ENCODE results near the gene UACA.

DNA sequence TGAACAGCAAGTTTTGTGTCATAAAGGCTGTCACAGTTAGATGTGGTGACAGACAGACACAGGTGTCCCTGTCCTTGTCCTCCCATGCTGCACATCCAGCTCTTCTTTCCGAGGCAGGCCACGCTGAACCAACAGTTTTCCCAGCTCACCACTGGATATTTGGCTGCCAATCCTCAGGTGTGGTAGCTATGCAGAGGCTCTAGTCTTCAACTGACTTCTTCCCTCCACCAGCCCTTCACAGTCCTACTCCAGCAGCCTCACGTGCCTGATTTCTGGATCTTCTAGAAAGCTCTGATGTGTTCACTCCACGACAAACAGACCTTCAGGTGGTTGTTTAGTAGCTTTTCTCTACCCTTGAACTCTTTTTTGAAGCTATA lies 145.5 kb downstream of the UACA start:
- TF ChIP-seq, protein P1, sequence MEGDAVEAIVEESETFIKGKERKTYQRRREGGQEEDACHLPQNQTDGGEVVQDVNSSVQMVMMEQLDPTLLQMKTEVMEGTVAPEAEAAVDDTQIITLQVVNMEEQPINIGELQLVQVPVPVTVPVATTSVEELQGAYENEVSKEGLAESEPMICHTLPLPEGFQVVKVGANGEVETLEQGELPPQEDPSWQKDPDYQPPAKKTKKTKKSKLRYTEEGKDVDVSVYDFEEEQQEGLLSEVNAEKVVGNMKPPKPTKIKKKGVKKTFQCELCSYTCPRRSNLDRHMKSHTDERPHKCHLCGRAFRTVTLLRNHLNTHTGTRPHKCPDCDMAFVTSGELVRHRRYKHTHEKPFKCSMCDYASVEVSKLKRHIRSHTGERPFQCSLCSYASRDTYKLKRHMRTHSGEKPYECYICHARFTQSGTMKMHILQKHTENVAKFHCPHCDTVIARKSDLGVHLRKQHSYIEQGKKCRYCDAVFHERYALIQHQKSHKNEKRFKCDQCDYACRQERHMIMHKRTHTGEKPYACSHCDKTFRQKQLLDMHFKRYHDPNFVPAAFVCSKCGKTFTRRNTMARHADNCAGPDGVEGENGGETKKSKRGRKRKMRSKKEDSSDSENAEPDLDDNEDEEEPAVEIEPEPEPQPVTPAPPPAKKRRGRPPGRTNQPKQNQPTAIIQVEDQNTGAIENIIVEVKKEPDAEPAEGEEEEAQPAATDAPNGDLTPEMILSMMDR (IDR thresholded peaks at IDR 0.05), result no peak
- no peak for TF ChIP-seq EP300 (IDR thresholded peaks at IDR 0.05)
